ENCODE results near the gene ERICH2.
A peak's percentile ranks its signal among the peaks of the same experiment; 100 is the strongest.

ERICH2 gene

DNA sequence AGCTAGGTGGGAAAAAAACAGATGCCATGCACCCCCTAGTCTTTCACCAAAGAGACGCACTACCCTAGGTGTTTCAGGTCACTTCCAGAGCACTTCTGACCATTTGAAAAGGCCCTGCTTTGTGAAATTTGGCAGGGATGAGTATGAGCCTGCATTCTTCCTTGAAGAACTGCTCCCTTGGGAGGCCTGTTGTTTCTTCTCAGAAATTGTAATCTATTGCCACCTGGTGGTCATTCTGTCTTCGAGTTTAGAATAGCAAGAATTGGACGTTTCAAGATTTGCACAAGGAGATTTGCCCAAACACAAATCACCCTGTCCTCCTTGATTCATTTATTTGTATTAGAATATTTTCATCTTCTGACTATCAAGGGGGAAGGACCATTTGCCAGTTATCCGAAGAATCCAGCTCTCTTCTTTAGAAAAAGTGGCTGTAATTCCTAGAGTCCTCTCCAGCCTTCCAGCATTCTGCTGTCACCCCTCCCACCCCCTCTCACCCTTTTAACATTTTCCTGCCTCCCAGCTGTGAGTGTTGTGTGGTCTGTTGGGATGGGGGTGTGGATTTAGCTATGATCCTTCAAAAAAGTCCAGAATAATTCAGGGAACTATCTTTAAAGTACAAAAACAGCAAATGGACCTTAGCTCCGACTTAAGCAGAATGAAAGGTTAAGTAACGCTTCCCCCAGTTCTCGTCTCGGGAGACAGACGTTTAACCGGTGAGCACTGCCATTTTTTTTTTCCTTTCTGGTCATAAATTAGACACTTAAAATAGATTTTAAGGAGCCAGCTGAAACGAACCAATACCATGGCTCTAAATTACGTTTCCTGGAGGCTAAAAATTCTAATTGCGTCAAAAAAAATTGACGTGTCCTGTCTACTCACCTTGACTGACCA is 42.8 kb downstream of the ERICH2 start:
- POLR2A ChIA-PET, result no interaction called here
- peak; percentile 77 to 83 (median 78) for DNase-seq
- Histone ChIP-seq H3K4me1 (ENCODE audit: control extremely low read depth in 1 of 4, control insufficient read depth in 4 of 4, insufficient read depth in 4 of 4, low read length in 3 of 4) (peaks cover 2 to 28% (median 24%) of the 10 kb centered on the region in 4 experiments), H3K9me3 (ENCODE audit: control extremely low read depth in 1 of 5, control insufficient read depth in 4 of 5, insufficient read depth in 2 of 5, low read depth in 1 of 5, low read length in 4 of 5) (peaks cover 0 to 3% (median 0%) of the 10 kb centered on the region in 5 experiments), H3K36me3 (ENCODE audit: control insufficient read depth in 4 of 4, insufficient read depth in 4 of 4, low read length in 3 of 4) (no peaks in the 10 kb centered on the region), H3K27ac (ENCODE audit: insufficient read depth in 1 of 2, low read depth in 1 of 2, low read length in 2 of 2, poor library complexity in 1 of 2, severe bottlenecking in 2 of 2) (no peak overlapping the region), H3K27me3 (replicated peaks in 2 of 5; ENCODE audit: control insufficient read depth in 4 of 5, insufficient read depth in 5 of 5, low read length in 4 of 5) (peaks cover 14 to 47% (median 38%) of the 10 kb centered on the region in 5 experiments), H3K4me3 (ENCODE audit: control insufficient read depth in 1 of 7, extremely low read depth in 1 of 7, insufficient read depth in 4 of 7, low read depth in 2 of 7, low read length in 6 of 7) (no peak overlapping the region)
- WGBS (ENCODE audit: insufficient coverage), result 7% methylated on average over 11 of the region's 14 CpGs
- CTCF ChIA-PET, result interaction anchor here (0.6 to 9.2 kb wide), 35 partner anchors 9 to 578 kb away, joined by 3 to 92 read pairs (median 4); partner anchors contain the start of gene ERICH2

DNA sequence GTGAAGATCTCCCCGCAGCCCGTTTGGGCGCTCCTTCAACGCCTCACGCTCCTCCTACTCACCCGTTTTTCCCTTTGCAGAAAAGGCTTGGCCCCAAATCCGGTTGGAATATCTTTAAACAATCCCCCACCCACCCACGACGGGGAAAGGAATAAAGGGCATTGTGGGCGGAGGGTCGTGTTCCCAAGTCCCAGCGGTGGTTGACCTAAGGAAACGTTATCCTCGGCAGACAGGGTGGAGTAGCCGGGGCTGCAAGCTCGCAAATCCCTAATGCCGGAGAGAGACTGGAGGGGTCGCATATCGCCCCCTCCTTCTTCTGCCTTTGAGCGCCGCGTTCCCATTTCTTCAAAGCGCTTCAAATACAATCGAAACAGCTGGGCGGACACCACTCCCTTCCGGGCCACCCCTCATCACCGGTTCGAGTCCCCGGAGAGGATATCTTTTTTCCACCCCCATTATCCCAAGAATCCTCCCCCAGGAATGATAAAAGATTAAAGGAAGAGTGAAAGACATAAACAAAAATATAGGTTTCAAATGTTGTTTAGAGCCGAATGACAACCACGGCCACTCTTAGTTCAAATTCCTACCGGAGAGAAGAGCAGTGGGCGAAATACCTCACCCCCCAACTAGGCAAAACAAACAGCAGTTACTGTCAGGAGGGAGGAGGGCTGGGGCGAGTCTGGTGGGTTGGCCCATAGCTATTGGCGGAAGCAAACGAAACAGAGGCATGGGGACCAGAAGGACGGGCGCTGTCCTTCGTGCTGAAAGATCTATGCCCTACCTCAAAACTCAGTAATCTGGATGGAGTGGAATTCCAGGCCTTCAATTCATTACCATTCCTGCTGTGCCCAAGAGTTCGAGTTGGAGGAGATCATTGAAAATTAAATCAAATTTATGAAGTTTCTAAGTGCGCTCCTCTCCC is 43.7 kb downstream of the ERICH2 start:
- Histone ChIP-seq H3K27ac (ENCODE audit: insufficient read depth in 1 of 2, low read depth in 1 of 2, low read length in 2 of 2, poor library complexity in 1 of 2, severe bottlenecking in 2 of 2) (no peak overlapping the region), H3K36me3 (ENCODE audit: control insufficient read depth in 4 of 4, insufficient read depth in 4 of 4, low read length in 3 of 4) (no peaks in the 10 kb centered on the region), H3K27me3 (replicated peaks in 2 of 5; ENCODE audit: control insufficient read depth in 4 of 5, insufficient read depth in 5 of 5, low read length in 4 of 5) (peaks cover 14 to 55% (median 46%) of the 10 kb centered on the region in 5 experiments), H3K9me3 (ENCODE audit: control extremely low read depth in 1 of 5, control insufficient read depth in 4 of 5, insufficient read depth in 2 of 5, low read depth in 1 of 5, low read length in 4 of 5) (peaks cover 0 to 3% (median 0%) of the 10 kb centered on the region in 5 experiments), H3K4me1 (ENCODE audit: control extremely low read depth in 1 of 4, control insufficient read depth in 4 of 4, insufficient read depth in 4 of 4, low read length in 3 of 4) (peaks cover 2 to 37% (median 33%) of the 10 kb centered on the region in 4 experiments), H3K4me3 (ENCODE audit: control insufficient read depth in 1 of 7, extremely low read depth in 1 of 7, insufficient read depth in 4 of 7, low read depth in 2 of 7, low read length in 6 of 7) (peak overlapping the region in 1 of 7 experiments; percentile 23)
- peak; percentile 54 to 83 (median 80) for DNase-seq
- 8% methylated on average over 33 of the region's 41 CpGs for WGBS (ENCODE audit: insufficient coverage)
- POLR2A ChIA-PET, result no interaction called here
- CTCF ChIA-PET, result interaction anchor here (0.6 to 9.2 kb wide), 25 partner anchors 8 to 882 kb away, joined by 3 to 92 read pairs (median 5); partner anchors contain the start of gene ERICH2

DNA sequence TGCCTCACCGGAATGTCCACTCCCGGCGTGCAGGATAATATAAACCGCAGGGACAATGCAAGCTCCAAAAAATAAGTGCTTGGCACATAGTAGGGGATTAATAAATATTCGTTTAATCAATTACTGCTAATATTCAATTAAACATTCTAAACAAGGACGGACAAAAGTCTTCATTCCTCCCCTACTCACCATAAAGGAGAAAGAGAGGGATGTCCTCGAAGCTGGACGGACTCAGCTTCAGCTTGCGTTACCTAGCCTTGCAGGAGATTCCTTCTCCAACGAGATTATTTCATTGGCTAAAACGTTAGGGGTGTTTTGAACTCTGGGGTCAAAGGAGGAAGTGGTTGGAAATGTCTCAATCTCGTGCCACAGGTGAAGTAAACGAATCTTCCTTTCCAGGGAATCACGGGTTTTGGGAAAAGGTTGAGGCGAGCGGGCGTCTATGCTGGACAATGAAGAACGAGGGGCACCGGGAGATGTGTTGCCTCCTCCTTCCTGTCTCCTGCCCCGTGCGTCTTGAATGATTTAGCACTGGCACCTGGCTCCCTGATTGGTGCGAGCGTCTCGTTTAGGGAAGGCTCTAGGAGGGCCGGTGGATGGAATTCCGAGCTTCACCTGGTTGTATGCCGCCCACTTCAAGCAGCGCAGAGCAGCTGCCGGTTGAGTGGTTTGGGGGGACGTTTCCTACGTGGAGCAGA is 44.5 kb downstream of the ERICH2 start:
- ChIA-PET POLR2A (no interaction called here), CTCF (interaction anchor here (0.9 to 9.2 kb wide), 16 partner anchors 8 to 578 kb away, joined by 3 to 92 read pairs (median 7); no protein-coding TSS in a partner anchor)
- H3K4me3 ChIP-seq (ENCODE audit: control insufficient read depth in 1 of 7, extremely low read depth in 1 of 7, insufficient read depth in 4 of 7, low read depth in 2 of 7, low read length in 6 of 7), result no peak overlapping the region
- DNase-seq, result no peak
- WGBS (ENCODE audit: insufficient coverage), result 7% methylated on average over 22 of the region's 31 CpGs
- H3K4me1 ChIP-seq (ENCODE audit: control extremely low read depth in 1 of 4, control insufficient read depth in 4 of 4, insufficient read depth in 4 of 4, low read length in 3 of 4), result peaks cover 2 to 39% (median 34%) of the 10 kb centered on the region in 4 experiments
- H3K36me3 ChIP-seq (ENCODE audit: control insufficient read depth in 4 of 4, insufficient read depth in 4 of 4, low read length in 3 of 4), result no peaks in the 10 kb centered on the region
- H3K27ac ChIP-seq (ENCODE audit: insufficient read depth in 1 of 2, low read depth in 1 of 2, low read length in 2 of 2, poor library complexity in 1 of 2, severe bottlenecking in 2 of 2), result no peak overlapping the region
- H3K27me3 ChIP-seq (replicated peaks in 2 of 5; ENCODE audit: control insufficient read depth in 4 of 5, insufficient read depth in 5 of 5, low read length in 4 of 5), result peaks cover 14 to 63% (median 52%) of the 10 kb centered on the region in 5 experiments
- peaks cover 0 to 3% (median 0%) of the 10 kb centered on the region in 5 experiments for H3K9me3 ChIP-seq (ENCODE audit: control extremely low read depth in 1 of 5, control insufficient read depth in 4 of 5, insufficient read depth in 2 of 5, low read depth in 1 of 5, low read length in 4 of 5)

DNA sequence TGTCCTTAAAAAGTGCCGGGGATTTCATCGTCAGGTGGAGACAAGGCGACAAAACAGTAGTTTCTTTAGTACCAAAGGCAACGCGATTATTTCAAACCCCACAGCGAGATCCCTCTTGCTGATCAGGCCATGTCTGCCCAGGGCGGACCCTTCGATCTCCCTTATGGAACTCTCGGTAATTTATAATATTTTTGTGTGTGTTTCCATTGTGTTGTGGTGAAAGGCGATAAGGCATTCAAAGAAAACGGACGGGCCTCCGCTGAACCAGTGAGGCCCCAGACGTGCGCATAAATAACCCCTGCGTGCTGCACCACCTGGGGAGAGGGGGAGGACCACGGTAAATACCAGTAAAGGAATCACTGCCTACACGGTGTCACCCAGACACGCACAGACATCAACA is 45.1 kb downstream of the ERICH2 start:
- CTCF ChIA-PET, result interaction anchor here (1.0 to 9.2 kb wide), 10 partner anchors 10 to 583 kb away, joined by 3 to 92 read pairs (median 7); no protein-coding TSS in a partner anchor
- H3K9me3 ChIP-seq (ENCODE audit: control extremely low read depth in 1 of 5, control insufficient read depth in 4 of 5, insufficient read depth in 2 of 5, low read depth in 1 of 5, low read length in 4 of 5), result peaks cover 0 to 3% (median 0%) of the 10 kb centered on the region in 5 experiments
- H3K27ac ChIP-seq (ENCODE audit: insufficient read depth in 1 of 2, low read depth in 1 of 2, low read length in 2 of 2, poor library complexity in 1 of 2, severe bottlenecking in 2 of 2), result no peak overlapping the region
- POLR2A ChIA-PET, result no interaction called here
- no peak for DNase-seq
- peaks cover 14 to 69% (median 57%) of the 10 kb centered on the region in 5 experiments for H3K27me3 ChIP-seq (replicated peaks in 2 of 5; ENCODE audit: control insufficient read depth in 4 of 5, insufficient read depth in 5 of 5, low read length in 4 of 5)
- WGBS (ENCODE audit: insufficient coverage), result 8% methylated on average over 10 of the region's 19 CpGs
- no peaks in the 10 kb centered on the region for H3K36me3 ChIP-seq (ENCODE audit: control insufficient read depth in 4 of 4, insufficient read depth in 4 of 4, low read length in 3 of 4)
- peaks cover 2 to 44% (median 37%) of the 10 kb centered on the region in 4 experiments for H3K4me1 ChIP-seq (ENCODE audit: control extremely low read depth in 1 of 4, control insufficient read depth in 4 of 4, insufficient read depth in 4 of 4, low read length in 3 of 4)
- peak overlapping the region in 3 of 7 experiments; percentile 68 to 75 (median 72) for H3K4me3 ChIP-seq (ENCODE audit: control insufficient read depth in 1 of 7, extremely low read depth in 1 of 7, insufficient read depth in 4 of 7, low read depth in 2 of 7, low read length in 6 of 7)

DNA sequence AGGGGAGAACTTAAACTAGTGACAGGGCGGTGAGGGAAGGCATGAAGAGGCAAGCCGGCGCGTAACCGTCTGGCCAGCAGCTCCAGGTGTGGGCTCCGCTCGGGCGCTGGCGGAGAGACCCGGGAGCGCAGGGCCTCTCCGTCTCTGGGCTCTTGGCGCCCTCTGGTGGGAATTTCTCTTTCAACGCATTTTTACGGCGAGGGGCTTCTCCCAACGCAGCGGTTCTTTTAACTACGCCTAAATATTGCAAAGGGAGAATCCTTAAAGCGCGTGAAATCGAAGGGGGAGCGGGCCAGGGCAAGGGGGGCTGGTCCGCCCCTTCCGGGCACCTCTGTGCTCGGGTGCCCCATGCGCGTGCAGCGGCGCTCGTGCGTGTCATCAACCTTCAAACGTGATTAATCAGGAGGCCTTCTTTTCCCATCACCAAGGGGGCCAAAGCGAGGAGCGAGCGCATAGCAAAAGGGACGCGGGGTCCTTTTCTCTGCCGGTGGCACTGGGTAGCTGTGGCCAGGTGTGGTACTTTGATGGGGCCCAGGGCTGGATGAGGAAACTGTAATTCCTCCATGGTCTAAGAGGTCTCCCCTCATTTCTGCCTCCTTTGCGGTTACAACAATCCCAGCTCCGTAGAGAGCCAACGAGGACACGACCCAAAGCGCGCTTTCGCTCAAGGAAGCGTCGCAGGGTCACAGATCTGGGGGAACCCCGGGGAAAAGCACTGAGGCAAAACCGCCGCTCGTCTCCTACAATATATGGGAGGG is 45.7 kb downstream of the ERICH2 start:
- ChIA-PET CTCF (interaction anchor here (1.0 to 9.2 kb wide), 18 partner anchors 9 to 584 kb away, joined by 3 to 92 read pairs (median 5); no protein-coding TSS in a partner anchor), POLR2A (interaction anchor here (1.2 kb wide), 1 partner anchor 57 kb away, joined by 3 read pairs; no protein-coding TSS in a partner anchor)
- Histone ChIP-seq H3K9me3 (ENCODE audit: control extremely low read depth in 1 of 5, control insufficient read depth in 4 of 5, insufficient read depth in 2 of 5, low read depth in 1 of 5, low read length in 4 of 5) (peaks cover 0 to 3% (median 0%) of the 10 kb centered on the region in 5 experiments), H3K27me3 (replicated peaks in 2 of 5; ENCODE audit: control insufficient read depth in 4 of 5, insufficient read depth in 5 of 5, low read length in 4 of 5) (peaks cover 14 to 75% (median 63%) of the 10 kb centered on the region in 5 experiments), H3K4me1 (ENCODE audit: control extremely low read depth in 1 of 4, control insufficient read depth in 4 of 4, insufficient read depth in 4 of 4, low read length in 3 of 4) (peaks cover 2 to 50% (median 41%) of the 10 kb centered on the region in 4 experiments), H3K27ac (ENCODE audit: insufficient read depth in 1 of 2, low read depth in 1 of 2, low read length in 2 of 2, poor library complexity in 1 of 2, severe bottlenecking in 2 of 2) (no peak overlapping the region), H3K36me3 (ENCODE audit: control insufficient read depth in 4 of 4, insufficient read depth in 4 of 4, low read length in 3 of 4) (no peaks in the 10 kb centered on the region), H3K4me3 (ENCODE audit: control insufficient read depth in 1 of 7, extremely low read depth in 1 of 7, insufficient read depth in 4 of 7, low read depth in 2 of 7, low read length in 6 of 7) (peak overlapping the region in 6 of 7 experiments; percentile 3 to 75 (median 62))
- peak; percentile 66 to 75 (median 72) for DNase-seq
- WGBS (ENCODE audit: insufficient coverage), result under 1% methylated on average over 39 of the region's 52 CpGs

All from common myeloid progenitor, CD34-positive (primary cell).